Tibial nerve (tissue), 4 donors: ENCODE data around the gene ACSL1. TPM values are rescaled to one million over a fixed set of nuclear protein-coding genes. Genes with fewer than 3 reads are reported as not detected.
A peak's percentile ranks its signal among the peaks of the same experiment; 100 is the strongest.
"Not testable (repeated sequence)": the region's sequence is repeated elsewhere in the genome, so short reads cannot be mapped to it uniquely, and the experiment has no call there.

Experiments used
- DNase-seq, 2 donors: peaks; one replicate each; pipeline ENCODE4 v3.0.0-alpha.2; 2019; ENCODE audit warnings: low spot score in 2 of 2
- H3K27ac ChIP-seq, 4 donors: fragments of 200-600 bp; sonication (generic) in 3 of 4; one replicate each; pipeline ENCODE4 v1.5.1; 2017 to 2019; ENCODE audit warnings: mild to moderate bottlenecking in 1 of 4
- H3K27me3 ChIP-seq, 2 donors: fragments of 200-600 bp; sonication (generic) in 1 of 2; one replicate each; pipeline versions ENCODE4 v1.5.1 to v1.6.0; 2017 to 2019
- H3K36me3 ChIP-seq, 3 donors: fragments of 200-600 bp; sonication (generic); one replicate each; pipeline ENCODE4 v1.5.1; 2018 to 2019
- H3K4me1 ChIP-seq, 4 donors: fragments of 200-600 bp; sonication (generic) in 3 of 4; one replicate each; pipeline ENCODE4 v1.5.1; 2017 to 2019
- H3K4me3 ChIP-seq, 4 donors: fragments of 200-600 bp; sonication (generic) in 3 of 4; one replicate each; pipeline ENCODE4 v1.5.1; 2017 to 2019; ENCODE audit warnings: mild to moderate bottlenecking in 1 of 4, moderate library complexity in 1 of 4
- H3K9me3 ChIP-seq, 4 donors: fragments of 200-600 bp; sonication (generic) in 3 of 4; one replicate each; pipeline ENCODE4 v1.5.1; 2017 to 2019
- CTCF ChIP-seq, 5 experiments: fragments of 200-600 bp in 3 of 5; fragments of 450-650 bp in 2 of 5; sonication (generic) in 3 of 5; IDR thresholded peaks; one replicate each; pipeline ENCODE4 v1.5.1; 2016 to 2019; ENCODE audit warnings: antibody characterized with exemption in 5 of 5, mild to moderate bottlenecking in 3 of 5, moderate library complexity in 2 of 5
- EP300 ChIP-seq, 2 donors: sonication (generic); formaldehyde crosslinking; IDR thresholded peaks; one replicate each; pipeline ENCODE4 v1.6.1; 2017; ENCODE audit warnings: antibody characterized with exemption in 2 of 2, mild to moderate bottlenecking in 1 of 2
- POLR2A ChIP-seq, 2 donors: fragments of 450-650 bp; IDR thresholded peaks; one replicate each; pipeline ENCODE4 v1.6.1; 2017; ENCODE audit warnings: antibody characterized with exemption in 2 of 2, mild to moderate bottlenecking in 2 of 2, moderate library complexity in 2 of 2
- WGBS, 2 donors: methylation state at CpG; one replicate each; pipeline ENCODE4 v1.1.5; 2018; 5-methylcytosine and 5-hydroxymethylcytosine counted together
- total RNA-seq, 4 donors: library from RNA; depleted of rRNA; stranded (reverse); fragments of >200 nt; gene quantifications; one replicate each; pipeline ENCODE4 v1.1.0, GENCODE V29; 2016

ACSL1 gene
- total RNA-seq, 4 donors from 2014 or later, result 112 to 384 (median 211) TPM

GRCh38 chr4:184787766-184788503 is 37.8 kb downstream of the ACSL1 start:
- Histone ChIP-seq H3K36me3 (peaks cover 0 to 70% (median 0%) of the 10 kb centered on the region in 3 donors), H3K9me3 (no peaks in the 10 kb centered on the region), H3K4me3 (no peak overlapping the region), H3K27ac (no peak overlapping the region), H3K27me3 (no peaks in the 10 kb centered on the region), H3K4me1 (peaks cover 0 to 6% (median 0%) of the 10 kb centered on the region in 4 donors)
- TF ChIP-seq POLR2A (IDR thresholded peaks at IDR 0.05), result no peak
- no peak for TF ChIP-seq EP300 (IDR thresholded peaks at IDR 0.05)
- no peak for TF ChIP-seq CTCF (IDR thresholded peaks at IDR 0.05)
- DNase-seq, result no peak
- WGBS, 2 donors, result 63 to 70% methylated on average over 6 of the region's 6 CpGs

- TF ChIP-seq POLR2A (IDR thresholded peaks at IDR 0.05) (no peak), CTCF (IDR thresholded peaks at IDR 0.05) (no peak), EP300 (IDR thresholded peaks at IDR 0.05) (no peak)
- DNase-seq, result no peak
- Histone ChIP-seq H3K27ac (no peak overlapping the region), H3K4me3 (no peak overlapping the region), H3K27me3 (no peaks in the 10 kb centered on the region), H3K36me3 (peaks cover 0 to 85% (median 0%) of the 10 kb centered on the region in 3 donors), H3K9me3 (no peaks in the 10 kb centered on the region), H3K4me1 (no peaks in the 10 kb centered on the region)
- 81 to 85% methylated on average over 9 of the region's 9 CpGs for WGBS, 2 donors
Measured at GRCh38 chr4:184785813-184786212, 40.0 kb downstream of the ACSL1 start.

- peaks cover 0 to 93% (median 0%) of the 10 kb centered on the region in 3 donors for H3K36me3 ChIP-seq
- no peak overlapping the region for H3K4me3 ChIP-seq
- DNase-seq, result no peak
Measured at GRCh38 chr4:184784628-184785257, 41.0 kb downstream of the ACSL1 start.

GRCh38 chr4:184782731-184783373 is 42.9 kb downstream of the ACSL1 start:
- Histone ChIP-seq H3K36me3 (peaks cover 0 to 91% (median 0%) of the 10 kb centered on the region in 3 donors), H3K27ac (no peak overlapping the region), H3K9me3 (no peaks in the 10 kb centered on the region), H3K4me1 (no peaks in the 10 kb centered on the region), H3K27me3 (no peaks in the 10 kb centered on the region), H3K4me3 (no peak overlapping the region)
- TF ChIP-seq CTCF (IDR thresholded peaks at IDR 0.05) (no peak), EP300 (IDR thresholded peaks at IDR 0.05) (peak in 1 of 2 donors; percentile 26), POLR2A (IDR thresholded peaks at IDR 0.05) (no peak)
- no peak for DNase-seq
- 61 to 63% methylated on average over 17 of the region's 17 CpGs for WGBS, 2 donors

More at GRCh38 chr4:184784628-184785257, 41.0 kb downstream of the ACSL1 start:
- Histone ChIP-seq H3K27ac (no peak overlapping the region), H3K4me1 (no peaks in the 10 kb centered on the region), H3K27me3 (no peaks in the 10 kb centered on the region), H3K9me3 (no peaks in the 10 kb centered on the region)
- WGBS, 2 donors, result 69 to 89% methylated on average over 8 of the region's 8 CpGs
- TF ChIP-seq CTCF (IDR thresholded peaks at IDR 0.05) (no peak), EP300 (IDR thresholded peaks at IDR 0.05) (no peak), POLR2A (IDR thresholded peaks at IDR 0.05) (no peak)

GRCh38 chr4:184779160-184779559 is 46.6 kb downstream of the ACSL1 start:
- not testable (repeated sequence) for H3K4me1 ChIP-seq, H3K4me3 ChIP-seq, H3K9me3 ChIP-seq, DNase-seq, H3K27ac ChIP-seq, H3K27me3 ChIP-seq
- 89 to 94% methylated on average over 4 of the region's 4 CpGs for WGBS, 2 donors
- peaks cover 0 to 83% (median 0%) of the 10 kb centered on the region in 3 donors for H3K36me3 ChIP-seq
